HepG2 (cell line): ENCODE measurements around the gene NUP153. TPM values are rescaled to one million over a fixed set of nuclear protein-coding genes. Genes with fewer than 3 reads are reported as not detected.

Experiments used
- ATAC-seq: fragments of 200-7000 bp; cut with Tn5 transposase; 3 replicates; pipeline ENCODE4 v1.9.1; 2020; ENCODE audit warnings: mild to moderate bottlenecking, moderate library complexity
- BruUV-seq: library from RNA; stranded (reverse); fragments of 400-500 nt; replicated peaks from 2 replicates; lab custom pipeline; 2021; lab: Mats Ljungman, UMichigan
- CTCF ChIA-PET: fragments of 300-600 bp; formaldehyde crosslinking; extraction: SDS; loops from one replicate; lab custom pipeline; 2021; ENCODE audit warnings: low total read pairs, inconsistent platforms, low intra/inter-chr PET ratio; lab: Yijun Ruan, JAX
- POLR2A ChIA-PET: fragments of 350-600 bp; sonication (Branson Sonifier 250); formaldehyde crosslinking; loops from one replicate; lab custom pipeline; 2020; ENCODE audit warnings: antibody characterized with exemption, inconsistent platforms; lab: Yijun Ruan, JAX
- DNase-seq: peaks from one replicate; pipeline ENCODE4 v3.0.0-alpha.2; 2015; ENCODE audit warnings: low spot score
- FAIRE-seq: peaks from 3 replicates; lab custom pipeline; 2011; peaks lifted over from hg19 to GRCh38; lab: Jason Lieb, UNC
- H2AFZ ChIP-seq: one replicate; pipeline ENCODE4 v1.6.1; 2011; ENCODE audit warnings: low read length, inconsistent platforms
- H3K27ac ChIP-seq: fragments of 300-600 bp; 3 replicates; pipeline ENCODE4 v1.8.0; 2011; ENCODE audit warnings: mixed run types, mild to moderate bottlenecking, mixed read lengths, low read length, inconsistent platforms; ENCODE audit not compliant: insufficient read depth; ENCODE audit errors: extremely low read length
- H3K27me3 ChIP-seq, 2 experiments: fragments of 200-600 bp in 1 of 2; 2 replicates in 1 of 2; 3 replicates in 1 of 2; pipeline versions ENCODE4 v1.6.0 to v1.8.0; 2011; ENCODE audit warnings: low read length in 2 of 2, mild to moderate bottlenecking in 2 of 2, moderate library complexity in 2 of 2, inconsistent platforms in 1 of 2; ENCODE audit not compliant: insufficient read depth in 2 of 2, control insufficient read depth in 1 of 2
- H3K36me3 ChIP-seq, 2 experiments: fragments of 200-600 bp in 1 of 2; replicated peaks in 1 of 2; 2 replicates in 1 of 2; 3 replicates in 1 of 2; pipeline versions ENCODE4 v1.5.1 to v1.8.0; 2011; ENCODE audit warnings: low read length in 2 of 2, inconsistent platforms in 1 of 2; ENCODE audit not compliant: insufficient read depth in 2 of 2, control insufficient read depth in 1 of 2
- H3K4me1 ChIP-seq: 2 replicates; pipeline ENCODE4 v1.5.1; 2012; ENCODE audit warnings: low read length, inconsistent platforms; ENCODE audit not compliant: insufficient read depth
- H3K4me2 ChIP-seq: 2 replicates; pipeline ENCODE4 v1.6.0; 2011; ENCODE audit warnings: low read depth, low read length, inconsistent platforms
- H3K4me3 ChIP-seq, 3 experiments: fragments of 200-600 bp in 1 of 3; sonication (generic), shearing (Covaris generic) in 1 of 3; replicated peaks in 1 of 3; 2 replicates each; pipeline ENCODE4 v1.5.1; 2011 to 2016; ENCODE audit warnings: low read length in 3 of 3, inconsistent platforms in 2 of 3, low read depth in 2 of 3, mild to moderate bottlenecking in 2 of 3, control low read depth in 1 of 3, mixed read lengths in 1 of 3; ENCODE audit not compliant: insufficient read depth in 1 of 3
- H3K79me2 ChIP-seq: one replicate; pipeline ENCODE4 v1.6.1; 2011; ENCODE audit warnings: low read length, inconsistent platforms; ENCODE audit not compliant: insufficient read depth
- H3K9ac ChIP-seq: 2 replicates; pipeline ENCODE4 v1.6.0; 2011; ENCODE audit warnings: mild to moderate bottlenecking, low read depth, low read length, inconsistent platforms; ENCODE audit not compliant: insufficient read depth
- H3K9me3 ChIP-seq: 2 replicates; pipeline ENCODE4 v1.5.1; 2012; ENCODE audit warnings: mild to moderate bottlenecking, low read length
- H4K20me1 ChIP-seq: 2 replicates; pipeline ENCODE4 v1.6.0; 2011; ENCODE audit warnings: inconsistent platforms, mild to moderate bottlenecking, low read length, moderate library complexity; ENCODE audit not compliant: insufficient read depth
- JUNB ChIP-seq: sonication (generic); formaldehyde crosslinking; IDR thresholded peaks from 2 replicates; pipeline ENCODE4 v1.8.0; 2022; ENCODE audit warnings: missing genetic modification reagents, mild to moderate bottlenecking, borderline replicate concordance
- MBD4 ChIP-seq: IDR thresholded peaks from 2 replicates; pipeline ENCODE4 v1.6.1; 2012; ENCODE audit warnings: low read length, inconsistent platforms, borderline replicate concordance
- NCOR1 ChIP-seq: fragments of 200-600 bp; sonication (generic); IDR thresholded peaks from 2 replicates; pipeline ENCODE4 v1.7.0; 2017; ENCODE audit warnings: antibody characterized with exemption, low read length, borderline replicate concordance
- POLR2G ChIP-seq: fragments of 200-400 bp; formaldehyde crosslinking; IDR thresholded peaks from 2 replicates; pipeline ENCODE4 v1.6.1; 2018; ENCODE audit warnings: mild to moderate bottlenecking, low read depth, low read length, moderate library complexity
- RAD21 ChIP-seq: fragments of 450-650 bp; formaldehyde crosslinking; IDR thresholded peaks from 2 replicates; pipeline ENCODE4 v1.5.0; 2020; ENCODE audit warnings: mild to moderate bottlenecking
- SNAPC2 ChIP-seq: sonication (generic); formaldehyde crosslinking; IDR thresholded peaks from 2 replicates; pipeline ENCODE4 v1.8.1; 2022; ENCODE audit warnings: mild to moderate bottlenecking, missing genetic modification reagents
- ZNF264 ChIP-seq: sonication (generic); formaldehyde crosslinking; IDR thresholded peaks from 2 replicates; pipeline ENCODE4 v1.4.0; 2020; ENCODE audit warnings: missing genetic modification reagents
- WGBS: methylation state at CpG from one replicate; pipeline ENCODE4 v1.1.6; 2017; ENCODE audit warnings: low lambda C conversion rate; 5-methylcytosine and 5-hydroxymethylcytosine counted together
- in situ Hi-C: cut with HindIII; loops from 2 replicates; pipeline ENCODE4 v1.10.0; 2017; ENCODE audit warnings: low pct_unique_long_range_greater_than_20kb; ENCODE audit not compliant: extremely low pct_ligation_motif_present
- intact Hi-C: fragments of 100-400 bp; cut with micrococcal nuclease; formaldehyde crosslinking; loops from one replicate; pipeline ENCODE4 v1.10.0; 2022; ENCODE audit not compliant: unreplicated experiment
- polyA plus RNA-seq, 8 experiments: library from polyadenylated mRNA; depleted of rRNA in 3 of 8; stranded (reverse) in 7 of 8; unstranded in 1 of 8; fragments of >200 nt; fragmentation: Illumina TruSeq in 4 of 8; extraction: Trizol in 4 of 8; gene quantifications; 2 replicates each; pipeline versions ENCODE4 v1.2.1 to v1.2.3, GENCODE V29; 2011 to 2016; ENCODE audit warnings: low read depth in 4 of 8, missing spikeins in 1 of 8, mixed read lengths in 1 of 8; ENCODE audit not compliant: insufficient read depth in 1 of 8
- total RNA-seq, 5 experiments: library from RNA; depleted of rRNA; stranded (reverse); fragments of >200 nt; fragmentation: Illumina TruSeq; extraction: Trizol; gene quantifications; 2 replicates each; pipeline ENCODE4 v1.2.3, GENCODE V29; 2016; ENCODE audit warnings: low read depth in 1 of 5
- TF ChIP-seq, protein P1 (sequence below): IDR thresholded peaks from 2 replicates; pipeline ENCODE4 v1.6.1; 2016; ENCODE audit warnings: missing biosample characterization, missing genetic modification reagents, low read depth
- TF ChIP-seq, protein P2 (sequence below): sonication (generic); formaldehyde crosslinking; IDR thresholded peaks from 2 replicates; pipeline ENCODE4 v1.8.0; 2022; ENCODE audit warnings: missing genetic modification reagents, mild to moderate bottlenecking, moderate library complexity, borderline replicate concordance
- TF ChIP-seq, protein P3 (sequence below): sonication (generic); formaldehyde crosslinking; IDR thresholded peaks from 2 replicates; pipeline ENCODE4 v1.5.1; 2020; ENCODE audit warnings: missing genetic modification reagents, mild to moderate bottlenecking, borderline replicate concordance

Gene NUP153
- total and polyA plus RNA-seq, 2 of the 13 experiments (the other 11 are each of a cell fraction or from before 2014, with no cell fraction given), result 29.8 to 55.2 TPM

DNA sequence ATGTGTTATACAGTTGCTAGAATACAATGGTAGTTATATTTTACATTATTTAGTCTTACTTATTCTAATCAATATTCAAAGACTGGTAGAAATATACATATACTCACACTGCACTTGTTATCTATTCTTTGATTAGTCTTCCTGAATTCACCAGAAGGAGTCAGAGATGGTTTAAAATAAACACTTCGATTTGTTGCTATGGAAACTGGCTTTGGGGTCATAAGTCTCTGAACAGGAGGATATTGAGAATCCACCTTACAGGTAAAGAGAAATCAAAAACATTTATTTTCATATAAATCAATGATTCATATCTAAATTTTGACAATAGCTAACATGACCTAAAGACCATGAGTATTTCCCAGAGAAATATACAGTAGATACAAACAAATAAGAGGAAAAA is 41.6 kb downstream of the NUP153 start:
- intact Hi-C loops, result no loop called here
- no peak for ATAC-seq
- H3K79me2 ChIP-seq, result no peaks in the 10 kb centered on the region

DNA sequence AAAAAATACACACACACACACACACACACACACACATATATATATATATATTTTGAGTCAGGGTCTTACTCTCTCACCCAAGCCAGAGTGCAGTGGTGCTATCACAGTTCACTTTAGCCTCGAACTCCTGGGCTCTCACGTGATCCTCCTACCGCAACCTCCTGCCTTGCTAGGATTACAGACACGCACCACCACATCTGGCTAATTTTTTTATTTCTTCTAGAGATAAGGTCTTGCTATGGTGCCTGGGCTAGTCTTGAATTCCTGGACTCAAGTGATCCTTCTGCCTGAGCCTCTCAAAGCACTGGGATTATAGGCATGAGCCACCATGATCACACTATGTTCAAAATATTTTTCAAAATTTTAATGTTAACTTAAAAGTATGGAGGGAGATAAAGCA is 43.5 kb downstream of the NUP153 start:
- TF ChIP-seq SNAPC2 (CRISPR knock-in tag) (no peak), POLR2G (no peak), RAD21 (CRISPR knock-in tag) (no peak), MBD4 (no peak)
- TF ChIP-seq, protein P1, sequence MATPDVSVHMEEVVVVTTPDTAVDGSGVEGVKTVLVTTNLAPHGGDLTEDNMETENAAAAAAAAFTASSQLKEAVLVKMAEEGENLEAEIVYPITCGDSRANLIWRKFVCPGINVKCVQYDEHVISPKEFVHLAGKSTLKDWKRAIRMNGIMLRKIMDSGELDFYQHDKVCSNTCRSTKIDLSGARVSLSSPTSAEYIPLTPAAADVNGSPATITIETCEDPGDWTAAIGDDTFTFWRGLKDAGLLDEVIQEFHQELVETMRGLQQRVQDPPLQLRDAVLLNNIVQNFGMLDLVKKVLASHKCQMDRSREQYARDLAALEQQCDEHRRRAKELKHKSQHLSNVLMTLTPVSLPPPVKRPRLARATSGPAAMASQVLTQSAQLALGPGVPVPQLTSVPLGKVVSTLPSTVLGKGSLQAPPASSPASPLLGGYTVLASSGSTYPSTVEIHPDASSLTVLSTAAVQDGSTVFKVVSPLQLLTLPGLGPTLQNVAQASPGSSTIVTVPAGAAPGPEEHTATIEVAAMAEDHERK (CRISPR knock-in tag), result no peak
- TF ChIP-seq, protein P2, sequence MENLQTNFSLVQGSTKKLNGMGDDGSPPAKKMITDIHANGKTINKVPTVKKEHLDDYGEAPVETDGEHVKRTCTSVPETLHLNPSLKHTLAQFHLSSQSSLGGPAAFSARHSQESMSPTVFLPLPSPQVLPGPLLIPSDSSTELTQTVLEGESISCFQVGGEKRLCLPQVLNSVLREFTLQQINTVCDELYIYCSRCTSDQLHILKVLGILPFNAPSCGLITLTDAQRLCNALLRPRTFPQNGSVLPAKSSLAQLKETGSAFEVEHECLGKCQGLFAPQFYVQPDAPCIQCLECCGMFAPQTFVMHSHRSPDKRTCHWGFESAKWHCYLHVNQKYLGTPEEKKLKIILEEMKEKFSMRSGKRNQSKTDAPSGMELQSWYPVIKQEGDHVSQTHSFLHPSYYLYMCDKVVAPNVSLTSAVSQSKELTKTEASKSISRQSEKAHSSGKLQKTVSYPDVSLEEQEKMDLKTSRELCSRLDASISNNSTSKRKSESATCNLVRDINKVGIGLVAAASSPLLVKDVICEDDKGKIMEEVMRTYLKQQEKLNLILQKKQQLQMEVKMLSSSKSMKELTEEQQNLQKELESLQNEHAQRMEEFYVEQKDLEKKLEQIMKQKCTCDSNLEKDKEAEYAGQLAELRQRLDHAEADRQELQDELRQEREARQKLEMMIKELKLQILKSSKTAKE (CRISPR knock-in tag), result no peak
- TF ChIP-seq, protein P3, sequence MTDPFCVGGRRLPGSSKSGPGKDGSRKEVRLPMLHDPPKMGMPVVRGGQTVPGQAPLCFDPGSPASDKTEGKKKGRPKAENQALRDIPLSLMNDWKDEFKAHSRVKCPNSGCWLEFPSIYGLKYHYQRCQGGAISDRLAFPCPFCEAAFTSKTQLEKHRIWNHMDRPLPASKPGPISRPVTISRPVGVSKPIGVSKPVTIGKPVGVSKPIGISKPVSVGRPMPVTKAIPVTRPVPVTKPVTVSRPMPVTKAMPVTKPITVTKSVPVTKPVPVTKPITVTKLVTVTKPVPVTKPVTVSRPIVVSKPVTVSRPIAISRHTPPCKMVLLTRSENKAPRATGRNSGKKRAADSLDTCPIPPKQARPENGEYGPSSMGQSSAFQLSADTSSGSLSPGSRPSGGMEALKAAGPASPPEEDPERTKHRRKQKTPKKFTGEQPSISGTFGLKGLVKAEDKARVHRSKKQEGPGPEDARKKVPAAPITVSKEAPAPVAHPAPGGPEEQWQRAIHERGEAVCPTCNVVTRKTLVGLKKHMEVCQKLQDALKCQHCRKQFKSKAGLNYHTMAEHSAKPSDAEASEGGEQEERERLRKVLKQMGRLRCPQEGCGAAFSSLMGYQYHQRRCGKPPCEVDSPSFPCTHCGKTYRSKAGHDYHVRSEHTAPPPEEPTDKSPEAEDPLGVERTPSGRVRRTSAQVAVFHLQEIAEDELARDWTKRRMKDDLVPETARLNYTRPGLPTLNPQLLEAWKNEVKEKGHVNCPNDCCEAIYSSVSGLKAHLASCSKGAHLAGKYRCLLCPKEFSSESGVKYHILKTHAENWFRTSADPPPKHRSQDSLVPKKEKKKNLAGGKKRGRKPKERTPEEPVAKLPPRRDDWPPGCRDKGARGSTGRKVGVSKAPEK (CRISPR knock-in tag), result no peak
- TF ChIP-seq, all 625 proteins: peak for 0
- no TSS peak for BruUV-seq
- Histone ChIP-seq H3K79me2 (no peaks in the 10 kb centered on the region), H4K20me1 (no peaks in the 10 kb centered on the region), H3K4me2 (no peak overlapping the region), H3K27ac (no peak overlapping the region), H3K9me3 (no peaks in the 10 kb centered on the region), H3K27me3 (no peaks in the 10 kb centered on the region), H3K9ac (no peak overlapping the region), H3K4me3 (no peak overlapping the region), H3K36me3 (peaks cover 32 to 90% of the 10 kb centered on the region in 2 experiments), H2AFZ (no peak overlapping the region), H3K4me1 (no peaks in the 10 kb centered on the region)
- DNase-seq, result no peak
- WGBS, result 97% methylated on average over 4 of the region's 4 CpGs
- intact Hi-C loops (no loop called here), in situ Hi-C loops (no loop called here)
- no peak for FAIRE-seq
- ChIA-PET CTCF (no interaction called here), POLR2A (no interaction called here)
- no peak for ATAC-seq

More for the DNA sequence above, 41.6 kb downstream of the NUP153 start:
- no peak overlapping the region for H3K9ac ChIP-seq
- in situ Hi-C loops, result no loop called here
- WGBS, result 84% methylated on average over 1 of the region's 1 CpG
- peaks cover 27 to 92% of the 10 kb centered on the region in 2 experiments for H3K36me3 ChIP-seq
- H3K4me1 ChIP-seq, result no peaks in the 10 kb centered on the region
- H3K9me3 ChIP-seq, result no peaks in the 10 kb centered on the region
- H2AFZ ChIP-seq, result no peak overlapping the region
- DNase-seq (no peak), FAIRE-seq (no peak)
- H4K20me1 ChIP-seq, result no peaks in the 10 kb centered on the region
- no peaks in the 10 kb centered on the region for H3K27me3 ChIP-seq
- CTCF ChIA-PET, result no interaction called here
- no peak overlapping the region for H3K4me2 ChIP-seq
- BruUV-seq, result no TSS peak
- no peak overlapping the region for H3K4me3 ChIP-seq
- H3K27ac ChIP-seq, result no peak overlapping the region
- no peak for TF ChIP-seq NCOR1
- no peak for TF ChIP-seq JUNB
- no peak for TF ChIP-seq ZNF264 (CRISPR knock-in tag)
- TF ChIP-seq, all 625 proteins: peak for 0
- POLR2A ChIA-PET, result no interaction called here
